ENCODE results near the gene SRGAP1.

SRGAP1 gene

GRCh38 chr12:63845726-63846125 is 1.2 kb downstream of the SRGAP1 start:
- no peak overlapping the region for H3K27ac ChIP-seq (ENCODE audit: insufficient read depth in 1 of 2, low read depth in 1 of 2, low read length in 2 of 2, poor library complexity in 1 of 2, severe bottlenecking in 2 of 2)
- peaks cover 4 to 19% (median 12%) of the 10 kb centered on the region in 4 experiments for H3K4me1 ChIP-seq (ENCODE audit: control extremely low read depth in 1 of 4, control insufficient read depth in 4 of 4, insufficient read depth in 4 of 4, low read length in 3 of 4)
- H3K27me3 ChIP-seq (replicated peaks in 2 of 5; ENCODE audit: control insufficient read depth in 4 of 5, insufficient read depth in 5 of 5, low read length in 4 of 5): peaks cover 0 to 18% (median 7%) of the 10 kb centered on the region in 5 experiments
- ChIA-PET POLR2A (no interaction called here), CTCF (interaction anchor here (0.9 to 1.6 kb wide), 2 partner anchors 15 to 252 kb away, joined by 3 read pairs; no protein-coding TSS in a partner anchor)
- H3K36me3 ChIP-seq (ENCODE audit: control insufficient read depth in 4 of 4, insufficient read depth in 4 of 4, low read length in 3 of 4): no peaks in the 10 kb centered on the region
- DNase-seq: no peak
- no peak overlapping the region for H3K4me3 ChIP-seq (ENCODE audit: control insufficient read depth in 1 of 7, extremely low read depth in 1 of 7, insufficient read depth in 4 of 7, low read depth in 2 of 7, low read length in 6 of 7)
- no peaks in the 10 kb centered on the region for H3K9me3 ChIP-seq (ENCODE audit: control extremely low read depth in 1 of 5, control insufficient read depth in 4 of 5, insufficient read depth in 2 of 5, low read depth in 1 of 5, low read length in 4 of 5)
- WGBS (ENCODE audit: insufficient coverage): 78% methylated on average over 1 of the region's 2 CpGs

- CTCF ChIA-PET: no interaction called here
- POLR2A ChIA-PET: interaction anchor here (0.7 kb wide), 1 partner anchor 80 kb away, joined by 3 read pairs; no protein-coding TSS in a partner anchor
- Histone ChIP-seq H3K27me3 (replicated peaks in 2 of 5; ENCODE audit: control insufficient read depth in 4 of 5, insufficient read depth in 5 of 5, low read length in 4 of 5) (peaks cover 0 to 18% (median 7%) of the 10 kb centered on the region in 5 experiments), H3K36me3 (ENCODE audit: control insufficient read depth in 4 of 4, insufficient read depth in 4 of 4, low read length in 3 of 4) (no peaks in the 10 kb centered on the region), H3K27ac (ENCODE audit: insufficient read depth in 1 of 2, low read depth in 1 of 2, low read length in 2 of 2, poor library complexity in 1 of 2, severe bottlenecking in 2 of 2) (no peak overlapping the region), H3K9me3 (ENCODE audit: control extremely low read depth in 1 of 5, control insufficient read depth in 4 of 5, insufficient read depth in 2 of 5, low read depth in 1 of 5, low read length in 4 of 5) (no peaks in the 10 kb centered on the region), H3K4me3 (ENCODE audit: control insufficient read depth in 1 of 7, extremely low read depth in 1 of 7, insufficient read depth in 4 of 7, low read depth in 2 of 7, low read length in 6 of 7) (no peak overlapping the region), H3K4me1 (ENCODE audit: control extremely low read depth in 1 of 4, control insufficient read depth in 4 of 4, insufficient read depth in 4 of 4, low read length in 3 of 4) (peaks cover 4 to 19% (median 12%) of the 10 kb centered on the region in 4 experiments)
- 94% methylated on average over 5 of the region's 6 CpGs for WGBS (ENCODE audit: insufficient coverage)
- DNase-seq: no peak
These were observed 1.9 kb downstream of the SRGAP1 start for GRCh38 chr12:63846238-63846967.

GRCh38 chr12:63848450-63848849 is 4.0 kb downstream of the SRGAP1 start:
- H3K27me3 ChIP-seq (replicated peaks in 2 of 5; ENCODE audit: control insufficient read depth in 4 of 5, insufficient read depth in 5 of 5, low read length in 4 of 5): peaks cover 0 to 18% (median 7%) of the 10 kb centered on the region in 5 experiments
- no peaks in the 10 kb centered on the region for H3K36me3 ChIP-seq (ENCODE audit: control insufficient read depth in 4 of 4, insufficient read depth in 4 of 4, low read length in 3 of 4)
- ChIA-PET CTCF (no interaction called here), POLR2A (no interaction called here)
- WGBS (ENCODE audit: insufficient coverage): 100% methylated on average over 2 of the region's 4 CpGs
- H3K27ac ChIP-seq (ENCODE audit: insufficient read depth in 1 of 2, low read depth in 1 of 2, low read length in 2 of 2, poor library complexity in 1 of 2, severe bottlenecking in 2 of 2): no peak overlapping the region
- peaks cover 0 to 14% (median 9%) of the 10 kb centered on the region in 4 experiments for H3K4me1 ChIP-seq (ENCODE audit: control extremely low read depth in 1 of 4, control insufficient read depth in 4 of 4, insufficient read depth in 4 of 4, low read length in 3 of 4)
- H3K4me3 ChIP-seq (ENCODE audit: control insufficient read depth in 1 of 7, extremely low read depth in 1 of 7, insufficient read depth in 4 of 7, low read depth in 2 of 7, low read length in 6 of 7): no peak overlapping the region
- H3K9me3 ChIP-seq (ENCODE audit: control extremely low read depth in 1 of 5, control insufficient read depth in 4 of 5, insufficient read depth in 2 of 5, low read depth in 1 of 5, low read length in 4 of 5): no peaks in the 10 kb centered on the region
- no peak for DNase-seq

GRCh38 chr12:63849106-63849620 is 4.7 kb downstream of the SRGAP1 start:
- POLR2A ChIA-PET: no interaction called here
- peaks cover 0 to 10% (median 9%) of the 10 kb centered on the region in 4 experiments for H3K4me1 ChIP-seq (ENCODE audit: control extremely low read depth in 1 of 4, control insufficient read depth in 4 of 4, insufficient read depth in 4 of 4, low read length in 3 of 4)
- 100% methylated on average over 1 of the region's 1 CpG for WGBS (ENCODE audit: insufficient coverage)
- peaks cover 0 to 18% (median 7%) of the 10 kb centered on the region in 5 experiments for H3K27me3 ChIP-seq (replicated peaks in 2 of 5; ENCODE audit: control insufficient read depth in 4 of 5, insufficient read depth in 5 of 5, low read length in 4 of 5)
- no peak overlapping the region for H3K27ac ChIP-seq (ENCODE audit: insufficient read depth in 1 of 2, low read depth in 1 of 2, low read length in 2 of 2, poor library complexity in 1 of 2, severe bottlenecking in 2 of 2)
- DNase-seq: no peak
- no peak overlapping the region for H3K4me3 ChIP-seq (ENCODE audit: control insufficient read depth in 1 of 7, extremely low read depth in 1 of 7, insufficient read depth in 4 of 7, low read depth in 2 of 7, low read length in 6 of 7)
- no peaks in the 10 kb centered on the region for H3K9me3 ChIP-seq (ENCODE audit: control extremely low read depth in 1 of 5, control insufficient read depth in 4 of 5, insufficient read depth in 2 of 5, low read depth in 1 of 5, low read length in 4 of 5)
- CTCF ChIA-PET: no interaction called here
- H3K36me3 ChIP-seq (ENCODE audit: control insufficient read depth in 4 of 4, insufficient read depth in 4 of 4, low read length in 3 of 4): no peaks in the 10 kb centered on the region

GRCh38 chr12:63849641-63850040 is 5.1 kb downstream of the SRGAP1 start:
- CTCF ChIA-PET: interaction anchor here (0.7 to 1.8 kb wide), 2 partner anchors 240 to 407 kb away, joined by 3 to 7 read pairs; no protein-coding TSS in a partner anchor
- no peak overlapping the region for H3K27ac ChIP-seq (ENCODE audit: insufficient read depth in 1 of 2, low read depth in 1 of 2, low read length in 2 of 2, poor library complexity in 1 of 2, severe bottlenecking in 2 of 2)
- H3K27me3 ChIP-seq (replicated peaks in 2 of 5; ENCODE audit: control insufficient read depth in 4 of 5, insufficient read depth in 5 of 5, low read length in 4 of 5): peaks cover 0 to 18% (median 7%) of the 10 kb centered on the region in 5 experiments
- no CpG with 5 or more reads among the region's 4 CpGs for WGBS (ENCODE audit: insufficient coverage)
- POLR2A ChIA-PET: interaction anchor here (0.6 kb wide), 1 partner anchor 395 kb away, joined by 3 read pairs; no protein-coding TSS in a partner anchor
- H3K4me3 ChIP-seq (ENCODE audit: control insufficient read depth in 1 of 7, extremely low read depth in 1 of 7, insufficient read depth in 4 of 7, low read depth in 2 of 7, low read length in 6 of 7): no peak overlapping the region
- H3K4me1 ChIP-seq (ENCODE audit: control extremely low read depth in 1 of 4, control insufficient read depth in 4 of 4, insufficient read depth in 4 of 4, low read length in 3 of 4): peaks cover 0 to 6% (median 5%) of the 10 kb centered on the region in 4 experiments
- DNase-seq: no peak
- H3K36me3 ChIP-seq (ENCODE audit: control insufficient read depth in 4 of 4, insufficient read depth in 4 of 4, low read length in 3 of 4): no peaks in the 10 kb centered on the region
- no peaks in the 10 kb centered on the region for H3K9me3 ChIP-seq (ENCODE audit: control extremely low read depth in 1 of 5, control insufficient read depth in 4 of 5, insufficient read depth in 2 of 5, low read depth in 1 of 5, low read length in 4 of 5)

- Histone ChIP-seq H3K27me3 (replicated peaks in 2 of 5; ENCODE audit: control insufficient read depth in 4 of 5, insufficient read depth in 5 of 5, low read length in 4 of 5) (no peaks in the 10 kb centered on the region), H3K27ac (ENCODE audit: insufficient read depth in 1 of 2, low read depth in 1 of 2, low read length in 2 of 2, poor library complexity in 1 of 2, severe bottlenecking in 2 of 2) (no peak overlapping the region), H3K36me3 (ENCODE audit: control insufficient read depth in 4 of 4, insufficient read depth in 4 of 4, low read length in 3 of 4) (no peaks in the 10 kb centered on the region), H3K4me1 (ENCODE audit: control extremely low read depth in 1 of 4, control insufficient read depth in 4 of 4, insufficient read depth in 4 of 4, low read length in 3 of 4) (no peaks in the 10 kb centered on the region), H3K9me3 (ENCODE audit: control extremely low read depth in 1 of 5, control insufficient read depth in 4 of 5, insufficient read depth in 2 of 5, low read depth in 1 of 5, low read length in 4 of 5) (no peaks in the 10 kb centered on the region), H3K4me3 (ENCODE audit: control insufficient read depth in 1 of 7, extremely low read depth in 1 of 7, insufficient read depth in 4 of 7, low read depth in 2 of 7, low read length in 6 of 7) (no peak overlapping the region)
- POLR2A ChIA-PET: no interaction called here
- no peak for DNase-seq
- CTCF ChIA-PET: interaction anchor here (1.1 kb wide), 1 partner anchor 328 kb away, joined by 3 read pairs; no protein-coding TSS in a partner anchor
These were observed 9.5 kb downstream of the SRGAP1 start for GRCh38 chr12:63853978-63854377.

GRCh38 chr12:63855299-63855698 is 10.8 kb downstream of the SRGAP1 start:
- 90% methylated on average over 3 of the region's 3 CpGs for WGBS (ENCODE audit: insufficient coverage)
- Histone ChIP-seq H3K9me3 (ENCODE audit: control extremely low read depth in 1 of 5, control insufficient read depth in 4 of 5, insufficient read depth in 2 of 5, low read depth in 1 of 5, low read length in 4 of 5) (no peaks in the 10 kb centered on the region), H3K4me3 (ENCODE audit: control insufficient read depth in 1 of 7, extremely low read depth in 1 of 7, insufficient read depth in 4 of 7, low read depth in 2 of 7, low read length in 6 of 7) (no peak overlapping the region), H3K27ac (ENCODE audit: insufficient read depth in 1 of 2, low read depth in 1 of 2, low read length in 2 of 2, poor library complexity in 1 of 2, severe bottlenecking in 2 of 2) (no peak overlapping the region), H3K36me3 (ENCODE audit: control insufficient read depth in 4 of 4, insufficient read depth in 4 of 4, low read length in 3 of 4) (no peaks in the 10 kb centered on the region), H3K27me3 (replicated peaks in 2 of 5; ENCODE audit: control insufficient read depth in 4 of 5, insufficient read depth in 5 of 5, low read length in 4 of 5) (no peaks in the 10 kb centered on the region), H3K4me1 (ENCODE audit: control extremely low read depth in 1 of 4, control insufficient read depth in 4 of 4, insufficient read depth in 4 of 4, low read length in 3 of 4) (no peaks in the 10 kb centered on the region)
- DNase-seq: no peak
- CTCF ChIA-PET: interaction anchor here (1.8 kb wide), 1 partner anchor 401 kb away, joined by 5 read pairs; no protein-coding TSS in a partner anchor
- POLR2A ChIA-PET: interaction anchor here (0.6 kb wide), 1 partner anchor 60 kb away, joined by 3 read pairs; no protein-coding TSS in a partner anchor
